NCI-H69 (cell line): ENCODE results near the gene SLC1A5.
A peak's percentile ranks its signal among the peaks of the same experiment; 100 is the strongest.
"Not testable (repeated sequence)": the region's sequence is repeated elsewhere in the genome, so short reads cannot be mapped to it uniquely, and the experiment has no call there.

Source experiments
- DNase-seq: peaks from one replicate; lab custom pipeline; 2025; lab: John Stamatoyannopoulos, UW

SLC1A5 gene

GRCh38 chr19:46798713-46799112, 10.3 kb upstream of the SLC1A5 start:
- no peak for DNase-seq

- DNase-seq: no peak
Measured at GRCh38 chr19:46797881-46798280, 9.5 kb upstream of the SLC1A5 start.

GRCh38 chr19:46791944-46792343, 3.5 kb upstream of the SLC1A5 start:
- peak; percentile 20 for DNase-seq

GRCh38 chr19:46789371-46789770, 977 bp upstream of the SLC1A5 start:
- no peak for DNase-seq

GRCh38 chr19:46788968-46789338, 559 bp upstream of the SLC1A5 start:
- DNase-seq: no peak

GRCh38 chr19:46787331-46788261, 798 bp downstream of the SLC1A5 start:
- DNase-seq: peak; percentile 69

GRCh38 chr19:46787040-46787330, 1.4 kb downstream of the SLC1A5 start:
- no peak for DNase-seq

GRCh38 chr19:46786236-46787039, 2.0 kb downstream of the SLC1A5 start:
- peak; percentile 43 for DNase-seq

GRCh38 chr19:46785980-46786235, 2.5 kb downstream of the SLC1A5 start:
- no peak for DNase-seq

GRCh38 chr19:46785054-46785979, 3.1 kb downstream of the SLC1A5 start:
- DNase-seq: no peak

- DNase-seq: peak; percentile 69
Measured at GRCh38 chr19:46784262-46785053, 3.9 kb downstream of the SLC1A5 start.

GRCh38 chr19:46783670-46784069, 4.7 kb downstream of the SLC1A5 start:
- peak; percentile 58 for DNase-seq

GRCh38 chr19:46782355-46783019, 5.9 kb downstream of the SLC1A5 start:
- DNase-seq: no peak

GRCh38 chr19:46777956-46778645, 10.3 kb downstream of the SLC1A5 start:
- not testable (repeated sequence) for DNase-seq

GRCh38 chr19:46776927-46777911, 11.2 kb downstream of the SLC1A5 start:
- no peak for DNase-seq

GRCh38 chr19:46775642-46776258, 12.6 kb downstream of the SLC1A5 start:
- DNase-seq: no peak

- no peak for DNase-seq
Measured at GRCh38 chr19:46773018-46773399, 15.4 kb downstream of the SLC1A5 start.

GRCh38 chr19:46772170-46773017, 16.0 kb downstream of the SLC1A5 start:
- no peak for DNase-seq
